A549 (cell line): ENCODE results near the gene HAPLN2. TPM values are rescaled to one million over a fixed set of nuclear protein-coding genes. Genes with fewer than 3 reads are reported as not detected.

Experiments
- ATAC-seq, 2 experiments: fragments of 200-7000 bp in 1 of 2; fragments of >200 bp in 1 of 2; cut with Nextera tagmentation in 1 of 2; cut with Tn5 transposase in 1 of 2; 3 replicates each; pipeline versions ENCODE4 v1.8.0 to v1.9.1; 2018 to 2020; ENCODE audit warnings: mild to moderate bottlenecking in 1 of 2, moderate library complexity in 1 of 2
- CTCF ChIA-PET: fragments of 300-600 bp; sonication (Branson Sonifier 250); formaldehyde crosslinking; extraction: SDS; loops from one replicate; lab custom pipeline; 2021; ENCODE audit warnings: antibody characterized with exemption, inconsistent platforms; lab: Yijun Ruan, JAX
- POLR2A ChIA-PET: fragments of 350-600 bp; formaldehyde crosslinking; extraction: SDS; loops from one replicate; lab custom pipeline; 2021; ENCODE audit warnings: antibody characterized with exemption, inconsistent platforms; lab: Yijun Ruan, JAX
- DNase-seq, 2 experiments: peaks; one replicate each; pipeline versions ENCODE4 v3.0.0 to v3.0.0-alpha.2; 2011 to 2016; ENCODE audit warnings: low read depth in 1 of 2, low spot score in 1 of 2
- FAIRE-seq: peaks from 2 replicates; lab custom pipeline; 2011; peaks lifted over from hg19 to GRCh38; lab: Jason Lieb, UNC
- H3K27ac ChIP-seq, 2 experiments: fragments of >200 bp; sonication (Bioruptor Twin); formaldehyde crosslinking; 3 replicates each; pipeline ENCODE4 v1.5.1; 2016 to 2017
- H3K4me1 ChIP-seq: fragments of >200 bp; sonication (Bioruptor Twin); formaldehyde crosslinking; 3 replicates; pipeline ENCODE4 v1.6.1; 2016
- H3K4me2 ChIP-seq: fragments of >200 bp; sonication (Bioruptor Twin); formaldehyde crosslinking; 3 replicates; pipeline ENCODE4 v1.6.1; 2016
- H3K4me3 ChIP-seq: fragments of >200 bp; sonication (Bioruptor Twin); formaldehyde crosslinking; 3 replicates; pipeline ENCODE4 v1.5.1; 2016
- H3K9me3 ChIP-seq: fragments of >200 bp; sonication (Bioruptor Twin); formaldehyde crosslinking; 3 replicates; pipeline ENCODE4 v1.6.1; 2016
- BCL3 ChIP-seq: fragments of >200 bp; sonication (Bioruptor Twin); formaldehyde crosslinking; IDR thresholded peaks from 3 replicates; pipeline ENCODE4 v1.6.1; 2016
- BHLHE40 ChIP-seq: IDR thresholded peaks from 2 replicates; pipeline ENCODE4 v1.6.1; 2012; ENCODE audit warnings: low read depth, low read length, inconsistent platforms
- CHD4 ChIP-seq: fragments of 200-600 bp; sonication (generic); IDR thresholded peaks from 2 replicates; pipeline ENCODE4 v1.6.1; 2016; ENCODE audit warnings: antibody characterized with exemption, mild to moderate bottlenecking, borderline replicate concordance
- CTCF ChIP-seq: fragments of >200 bp; sonication (Bioruptor Twin); formaldehyde crosslinking; IDR thresholded peaks from 3 replicates; pipeline ENCODE4 v1.5.1; 2016
- EP300 ChIP-seq, 2 experiments: fragments of >200 bp; sonication (Bioruptor Twin); formaldehyde crosslinking; IDR thresholded peaks; 2 replicates in 1 of 2; 3 replicates in 1 of 2; pipeline ENCODE4 v1.6.1; 2016 to 2017
- FOSB ChIP-seq: fragments of 250-450 bp; sonication (Bioruptor Pico); IDR thresholded peaks from 2 replicates; pipeline ENCODE4 v1.5.0; 2020; ENCODE audit warnings: mild to moderate bottlenecking, moderate library complexity
- FOXS1 ChIP-seq: fragments of 250-450 bp; sonication (Bioruptor Pico); IDR thresholded peaks from 2 replicates; pipeline ENCODE4 v1.5.0; 2020; ENCODE audit warnings: mild to moderate bottlenecking, moderate library complexity
- HOXB5 ChIP-seq: fragments of 250-450 bp; sonication (Bioruptor Pico); IDR thresholded peaks from 2 replicates; pipeline ENCODE4 v1.5.0; 2020; ENCODE audit warnings: mild to moderate bottlenecking, moderate library complexity
- KDM5A ChIP-seq: fragments of 200-600 bp; sonication (generic); IDR thresholded peaks from 2 replicates; pipeline ENCODE4 v1.6.1; 2016; ENCODE audit warnings: antibody characterized with exemption, mild to moderate bottlenecking
- MAFK ChIP-seq: fragments of 450-650 bp; IDR thresholded peaks from 2 replicates; pipeline ENCODE4 v1.6.1; 2014; ENCODE audit not compliant: partially characterized antibody
- MAZ ChIP-seq: fragments of 150-350 bp; IDR thresholded peaks from 2 replicates; pipeline ENCODE4 v1.6.1; 2014; ENCODE audit warnings: antibody characterized with exemption, low read depth, low read length, borderline replicate concordance
- PHF8 ChIP-seq: fragments of 200-600 bp; sonication (generic); IDR thresholded peaks from 2 replicates; pipeline ENCODE4 v1.6.1; 2016; ENCODE audit warnings: low read depth, mild to moderate bottlenecking, antibody characterized with exemption, moderate library complexity, borderline replicate concordance
- POLR2AphosphoS2 ChIP-seq: conservative IDR thresholded peaks from 2 replicates; pipeline ENCODE4 v1.6.1; 2012; ENCODE audit warnings: low read length, improper control_type of control experiment, inconsistent platforms
- RAD21 ChIP-seq, 2 experiments: fragments of >200 bp in 1 of 2; sonication (Bioruptor Twin) in 1 of 2; formaldehyde crosslinking in 1 of 2; IDR thresholded peaks in 1 of 2; conservative IDR thresholded peaks in 1 of 2; 2 replicates in 1 of 2; 3 replicates in 1 of 2; pipeline ENCODE4 v1.6.1; 2012 to 2018; ENCODE audit warnings: inconsistent platforms in 1 of 2
- RCOR1 ChIP-seq: fragments of 150-350 bp; IDR thresholded peaks from 2 replicates; pipeline ENCODE4 v1.6.1; 2014; ENCODE audit warnings: antibody characterized with exemption, low read length, low read depth
- REST ChIP-seq: fragments of 200-600 bp; sonication (generic); IDR thresholded peaks from 2 replicates; pipeline ENCODE4 v1.6.1; 2016; ENCODE audit warnings: antibody characterized with exemption, mild to moderate bottlenecking, moderate library complexity
- SMC3 ChIP-seq: fragments of >200 bp; sonication (Bioruptor Twin); formaldehyde crosslinking; IDR thresholded peaks from 3 replicates; pipeline ENCODE4 v1.6.1; 2018; ENCODE audit warnings: inconsistent platforms
- USF2 ChIP-seq: fragments of 450-650 bp; IDR thresholded peaks from 2 replicates; pipeline ENCODE4 v1.6.1; 2014; ENCODE audit warnings: antibody characterized with exemption
- ZC3H11A ChIP-seq: fragments of 450-650 bp; IDR thresholded peaks from 2 replicates; pipeline ENCODE4 v1.6.1; 2014; ENCODE audit warnings: antibody characterized with exemption, mild to moderate bottlenecking
- WGBS: methylation state at CpG from one replicate; pipeline ENCODE4 v1.1.6; 2017; ENCODE audit errors: missing lambda C conversion rate; 5-methylcytosine and 5-hydroxymethylcytosine counted together
- polyA plus RNA-seq, 4 experiments: library from polyadenylated mRNA; depleted of rRNA in 3 of 4; stranded (reverse); fragments of >200 nt; fragmentation: RNase III in 1 of 4; extraction: RNeasy Plus Mini Kit Qiagen cat#74134 plus additional on column Dnase treatment in 1 of 4; gene quantifications; 2 replicates in 3 of 4; 3 replicates in 1 of 4; pipeline ENCODE4 v1.2.3, GENCODE V29; 2011 to 2017

The HAPLN2 gene
- polyA plus RNA-seq, 2 of the 4 experiments (the other 2 are of a cell fraction), result 0.10 to 0.23 TPM

GRCh38 chr1:156625436-156626078 is 6.3 kb downstream of the HAPLN2 start:
- Histone ChIP-seq H3K4me1 (peaks cover 12% of the 10 kb centered on the region), H3K4me3 (peak overlapping the region; percentile 49), H3K9me3 (no peaks in the 10 kb centered on the region), H3K4me2 (peak overlapping the region; percentile 94), H3K27ac (peak overlapping the region; percentile 3 to 76; a peak in 3 of 6 replicates)
- CTCF ChIA-PET, result interaction anchor here (0.6 to 25.7 kb wide), 17 partner anchors 9 to 387 kb away, joined by 3 to 495 read pairs (median 11); partner anchors contain the start of genes BCAN, CRABP2, HAPLN2 and NES
- under 1% methylated on average over 26 of the region's 45 CpGs for WGBS
- POLR2A ChIA-PET, result interaction anchor here (1.5 kb wide), 1 partner anchor 52 kb away, joined by 3 read pairs; no protein-coding TSS in a partner anchor
- peak in 1 of 2 experiments; percentile 61 for DNase-seq
- FAIRE-seq, result no peak
- no peak for TF ChIP-seq RCOR1
- TF ChIP-seq CHD4, result no peak
- no peak for TF ChIP-seq KDM5A
- no peak for TF ChIP-seq MAFK
- no peak for TF ChIP-seq FOSB (CRISPR knock-in tag)
- no peak for TF ChIP-seq PHF8
- no peak for TF ChIP-seq REST
- peak; percentile 80 for TF ChIP-seq CTCF
- TF ChIP-seq EP300 (IDR thresholded peaks at IDR 0.05), result no peak
- TF ChIP-seq HOXB5, result no peak
- peak; percentile 49 for TF ChIP-seq SMC3
- TF ChIP-seq FOXS1 (CRISPR knock-in tag), result no peak
- no peak for TF ChIP-seq BCL3
- no peak for TF ChIP-seq MAZ
- no peak for TF ChIP-seq BHLHE40
- TF ChIP-seq POLR2AphosphoS2, result no peak
- no peak for TF ChIP-seq ZC3H11A
- peak; percentile 65 to 72 for TF ChIP-seq RAD21 (conservative IDR thresholded peaks at IDR 0.05 in 1 of 2, IDR thresholded peaks at IDR 0.05 in 1 of 2)
- no peak for TF ChIP-seq USF2
- peak; percentile 27 to 64 for ATAC-seq
